ENCODE measurements around the gene LAPTM5.

- TF ChIP-seq, protein P1, sequence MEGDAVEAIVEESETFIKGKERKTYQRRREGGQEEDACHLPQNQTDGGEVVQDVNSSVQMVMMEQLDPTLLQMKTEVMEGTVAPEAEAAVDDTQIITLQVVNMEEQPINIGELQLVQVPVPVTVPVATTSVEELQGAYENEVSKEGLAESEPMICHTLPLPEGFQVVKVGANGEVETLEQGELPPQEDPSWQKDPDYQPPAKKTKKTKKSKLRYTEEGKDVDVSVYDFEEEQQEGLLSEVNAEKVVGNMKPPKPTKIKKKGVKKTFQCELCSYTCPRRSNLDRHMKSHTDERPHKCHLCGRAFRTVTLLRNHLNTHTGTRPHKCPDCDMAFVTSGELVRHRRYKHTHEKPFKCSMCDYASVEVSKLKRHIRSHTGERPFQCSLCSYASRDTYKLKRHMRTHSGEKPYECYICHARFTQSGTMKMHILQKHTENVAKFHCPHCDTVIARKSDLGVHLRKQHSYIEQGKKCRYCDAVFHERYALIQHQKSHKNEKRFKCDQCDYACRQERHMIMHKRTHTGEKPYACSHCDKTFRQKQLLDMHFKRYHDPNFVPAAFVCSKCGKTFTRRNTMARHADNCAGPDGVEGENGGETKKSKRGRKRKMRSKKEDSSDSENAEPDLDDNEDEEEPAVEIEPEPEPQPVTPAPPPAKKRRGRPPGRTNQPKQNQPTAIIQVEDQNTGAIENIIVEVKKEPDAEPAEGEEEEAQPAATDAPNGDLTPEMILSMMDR (tag by site-specific recombination; IDR thresholded peaks at IDR 0.05): no peak
- TF ChIP-seq ZNF10 (tag by site-specific recombination; IDR thresholded peaks at IDR 0.05) (no peak), YY1 (tag by site-specific recombination; IDR thresholded peaks at IDR 0.05) (no peak), ZBTB7A (tag by site-specific recombination; IDR thresholded peaks at IDR 0.05; ENCODE audit: low read depth) (no peak), ZXDB (tag by site-specific recombination; IDR thresholded peaks at IDR 0.05) (no peak), SP2 (tag by site-specific recombination; IDR thresholded peaks at IDR 0.05) (no peak), GLI4 (tag by site-specific recombination; IDR thresholded peaks at IDR 0.05) (no peak), ZSCAN16 (tag by site-specific recombination; IDR thresholded peaks at IDR 0.05) (no peak)
- TF ChIP-seq, protein P2, sequence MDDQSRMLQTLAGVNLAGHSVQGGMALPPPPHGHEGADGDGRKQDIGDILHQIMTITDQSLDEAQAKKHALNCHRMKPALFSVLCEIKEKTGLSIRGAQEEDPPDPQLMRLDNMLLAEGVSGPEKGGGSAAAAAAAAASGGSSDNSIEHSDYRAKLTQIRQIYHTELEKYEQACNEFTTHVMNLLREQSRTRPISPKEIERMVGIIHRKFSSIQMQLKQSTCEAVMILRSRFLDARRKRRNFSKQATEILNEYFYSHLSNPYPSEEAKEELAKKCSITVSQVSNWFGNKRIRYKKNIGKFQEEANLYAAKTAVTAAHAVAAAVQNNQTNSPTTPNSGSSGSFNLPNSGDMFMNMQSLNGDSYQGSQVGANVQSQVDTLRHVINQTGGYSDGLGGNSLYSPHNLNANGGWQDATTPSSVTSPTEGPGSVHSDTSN (CRISPR knock-in tag; IDR thresholded peaks at IDR 0.05): no peak
These were observed 68.4 kb downstream of the LAPTM5 start for GRCh38 chr1:30688920-30689794.

All from HEK293 (cell line).